Keratinocyte (primary cell): ENCODE measurements around the gene SYNPR. TPM values are rescaled to one million over a fixed set of nuclear protein-coding genes. Genes with fewer than 3 reads are reported as not detected.

Experiments used
- DNase-seq: peaks from one replicate; pipeline ENCODE4 v3.0.0-alpha.2; 2011; ENCODE audit warnings: low read depth, missing footprints, low spot score
- FAIRE-seq: peaks from 2 replicates; lab custom pipeline; 2011; peaks lifted over from hg19 to GRCh38; lab: Jason Lieb, UNC
- H2AFZ ChIP-seq: 2 replicates; pipeline ENCODE4 v1.6.0; 2012; ENCODE audit warnings: low read length, control low read depth, inconsistent platforms; ENCODE audit not compliant: control insufficient read depth
- H3K27ac ChIP-seq: 2 replicates; pipeline ENCODE4 v1.5.1; 2011; ENCODE audit warnings: low read length; ENCODE audit not compliant: control insufficient read depth, insufficient read depth
- H3K27me3 ChIP-seq: 3 replicates; pipeline ENCODE4 v1.6.0; 2011; ENCODE audit warnings: low read length; ENCODE audit not compliant: control insufficient read depth, insufficient read depth; ENCODE audit errors: extremely low read depth
- H3K36me3 ChIP-seq, 2 experiments: 2 replicates in 1 of 2; 3 replicates in 1 of 2; pipeline ENCODE4 v1.5.1; 2011; ENCODE audit warnings: low read length in 2 of 2, mild to moderate bottlenecking in 1 of 2; ENCODE audit not compliant: control insufficient read depth in 2 of 2, insufficient read depth in 2 of 2; ENCODE audit errors: extremely low read depth in 1 of 2
- H3K4me1 ChIP-seq: 3 replicates; pipeline ENCODE4 v1.5.1; 2011; ENCODE audit warnings: low read length; ENCODE audit not compliant: control insufficient read depth, insufficient read depth; ENCODE audit errors: extremely low read depth
- H3K4me2 ChIP-seq: 3 replicates; pipeline ENCODE4 v1.6.0; 2011; ENCODE audit warnings: low read depth, low read length; ENCODE audit not compliant: control insufficient read depth, insufficient read depth; ENCODE audit errors: extremely low read depth
- H3K4me3 ChIP-seq, 3 experiments: fragments of 200-600 bp in 1 of 3; sonication (generic) in 1 of 3; 2 replicates in 2 of 3; 3 replicates in 1 of 3; pipeline ENCODE4 v1.5.1; 2011 to 2016; ENCODE audit warnings: low read length in 3 of 3, mild to moderate bottlenecking in 3 of 3, control low read depth in 2 of 3, inconsistent platforms in 1 of 3, low read depth in 1 of 3, mixed read lengths in 1 of 3, mixed run types in 1 of 3, moderate library complexity in 1 of 3; ENCODE audit not compliant: control insufficient read depth in 2 of 3, insufficient read depth in 2 of 3; ENCODE audit errors: extremely low read depth in 1 of 3
- H3K79me2 ChIP-seq: 2 replicates; pipeline ENCODE4 v1.6.0; 2012; ENCODE audit warnings: low read length; ENCODE audit not compliant: control insufficient read depth, insufficient read depth
- H3K9ac ChIP-seq: 3 replicates; pipeline ENCODE4 v1.6.0; 2011; ENCODE audit warnings: low read length; ENCODE audit not compliant: control insufficient read depth, insufficient read depth; ENCODE audit errors: extremely low read depth
- H3K9me1 ChIP-seq: 3 replicates; pipeline ENCODE4 v1.6.0; 2011; ENCODE audit warnings: low read length; ENCODE audit not compliant: control insufficient read depth, insufficient read depth; ENCODE audit errors: extremely low read depth
- H3K9me3 ChIP-seq: 2 replicates; pipeline ENCODE4 v1.5.1; 2012; ENCODE audit warnings: low read depth, low read length; ENCODE audit not compliant: control insufficient read depth
- H4K20me1 ChIP-seq: 3 replicates; pipeline ENCODE4 v1.6.0; 2011; ENCODE audit warnings: low read length; ENCODE audit not compliant: control insufficient read depth, insufficient read depth; ENCODE audit errors: extremely low read depth
- CTCF ChIP-seq, 3 experiments: IDR thresholded peaks in 1 of 3; conservative IDR thresholded peaks in 1 of 3; optimal IDR thresholded peaks in 1 of 3; 2 replicates in 2 of 3; 3 replicates in 1 of 3; pipeline versions ENCODE3 to v1.5.1; 2011; ENCODE audit warnings: low read length in 3 of 3, mild to moderate bottlenecking in 3 of 3, moderate library complexity in 2 of 3, control low read depth in 1 of 3, inconsistent platforms in 1 of 3; ENCODE audit not compliant: insufficient read depth in 2 of 3; ENCODE audit errors: extremely low read depth in 1 of 3
- EZH2 ChIP-seq: IDR thresholded peaks from one replicate; pipeline ENCODE4 v1.6.1; 2012; ENCODE audit warnings: inconsistent platforms, mild to moderate bottlenecking, low read length, moderate library complexity
- dilution Hi-C: fragments of 300-500 bp; cut with MboI; formaldehyde crosslinking; loops from one replicate; pipeline ENCODE4 v1.7.0; 2020; ENCODE audit warnings: low sequenced_read_pairs; ENCODE audit not compliant: extremely low pct_ligation_motif_present
- polyA plus RNA-seq, 5 experiments: library from polyadenylated mRNA; depleted of rRNA in 3 of 5; stranded (reverse) in 3 of 5; stranded (forward) in 1 of 5; unstranded in 1 of 5; fragments of >200 nt; gene quantifications; 1 replicate in 1 of 5; 2 replicates in 3 of 5; 3 replicates in 1 of 5; pipeline versions ENCODE4 v1.2.1 to v1.2.3, GENCODE V29; 2011 to 2012; ENCODE audit warnings: missing spikeins in 2 of 5, low read depth in 1 of 5, low replicate concordance in 1 of 5

The SYNPR gene
- polyA plus RNA-seq, 1 donor (not counting 4 experiments of a cell fraction or from before 2014, with no cell fraction given), result not detected

GRCh38 chr3:63441262-63441661 is 163.2 kb downstream of the SYNPR start:
- DNase-seq (no peak), FAIRE-seq (no peak)
- no peak overlapping the region for H2AFZ ChIP-seq
- no peak overlapping the region for H3K4me2 ChIP-seq
- no peak overlapping the region for H3K27ac ChIP-seq
- no peaks in the 10 kb centered on the region for H3K9me1 ChIP-seq
- no peaks in the 10 kb centered on the region for H3K79me2 ChIP-seq
- no peaks in the 10 kb centered on the region for H4K20me1 ChIP-seq
- dilution Hi-C loops, result no loop called here
- TF ChIP-seq CTCF (optimal IDR thresholded peaks at IDR 0.05 in 1 of 3, IDR thresholded peaks at IDR 0.05 in 1 of 3, conservative IDR thresholded peaks at IDR 0.05 in 1 of 3; ENCODE audit: extremely low read depth in 1 of 3, insufficient read depth in 2 of 3, low read length in 3 of 3), result no peak
- TF ChIP-seq EZH2, result no peak
- H3K36me3 ChIP-seq, result no peaks in the 10 kb centered on the region
- H3K27me3 ChIP-seq, result peaks cover 7% of the 10 kb centered on the region
- no peak overlapping the region for H3K4me3 ChIP-seq
- no peaks in the 10 kb centered on the region for H3K9me3 ChIP-seq
- no peaks in the 10 kb centered on the region for H3K4me1 ChIP-seq
- no peak overlapping the region for H3K9ac ChIP-seq

- DNase-seq (no peak), FAIRE-seq (no peak)
- H3K27me3 ChIP-seq, result peaks cover 7% of the 10 kb centered on the region
- dilution Hi-C loops, result no loop called here
- no peaks in the 10 kb centered on the region for H3K36me3 ChIP-seq
- no peaks in the 10 kb centered on the region for H4K20me1 ChIP-seq
- H3K9me1 ChIP-seq, result no peaks in the 10 kb centered on the region
- TF ChIP-seq EZH2 (no peak), CTCF (optimal IDR thresholded peaks at IDR 0.05 in 1 of 3, IDR thresholded peaks at IDR 0.05 in 1 of 3, conservative IDR thresholded peaks at IDR 0.05 in 1 of 3; ENCODE audit: extremely low read depth in 1 of 3, insufficient read depth in 2 of 3, low read length in 3 of 3) (no peak)
- H3K79me2 ChIP-seq, result no peaks in the 10 kb centered on the region
- no peak overlapping the region for H2AFZ ChIP-seq
- no peak overlapping the region for H3K9ac ChIP-seq
- H3K27ac ChIP-seq, result no peak overlapping the region
- H3K4me1 ChIP-seq, result no peaks in the 10 kb centered on the region
- no peak overlapping the region for H3K4me2 ChIP-seq
- H3K4me3 ChIP-seq, result no peak overlapping the region
- no peaks in the 10 kb centered on the region for H3K9me3 ChIP-seq
Measured at GRCh38 chr3:63442918-63443317, 164.8 kb downstream of the SYNPR start.
